RWPE2 (cell line): Measurements from ENCODE around the gene PITPNC1.
"Not testable (repeated sequence)": the region's sequence is repeated elsewhere in the genome, so short reads cannot be mapped to it uniquely, and the experiment has no call there.

Experiments
- ATAC-seq: fragments of 200-7000 bp; cut with Tn5 transposase; 3 replicates; pipeline ENCODE4 v1.9.1; 2021; ENCODE audit warnings: low read depth
- DNase-seq: peaks from one replicate; pipeline ENCODE4 v3.0.0-alpha.2; 2020; ENCODE audit warnings: low spot score
- H3K27ac ChIP-seq: fragments of 450-650 bp; 2 replicates; pipeline ENCODE4 v1.5.1; 2017; ENCODE audit warnings: mild to moderate bottlenecking; ENCODE audit not compliant: poor library complexity, severe bottlenecking
- H3K27me3 ChIP-seq: fragments of 250-450 bp; sonication (Bioruptor Pico); 2 replicates; pipeline ENCODE4 v1.5.1; 2021; ENCODE audit warnings: mild to moderate bottlenecking, moderate library complexity; ENCODE audit not compliant: insufficient read depth, poor library complexity, severe bottlenecking
- H3K36me3 ChIP-seq: fragments of 250-450 bp; sonication (Bioruptor Pico); 2 replicates; pipeline ENCODE4 v1.5.1; 2020; ENCODE audit warnings: low read depth, mild to moderate bottlenecking, moderate library complexity
- H3K4me1 ChIP-seq: fragments of 250-450 bp; sonication (Bioruptor Pico); 2 replicates; pipeline ENCODE4 v1.5.1; 2021; ENCODE audit warnings: mild to moderate bottlenecking, moderate library complexity; ENCODE audit not compliant: insufficient read depth, poor library complexity, severe bottlenecking
- H3K4me3 ChIP-seq: fragments of 250-450 bp; sonication (Bioruptor Pico); 2 replicates; pipeline ENCODE4 v1.5.1; 2021; ENCODE audit warnings: mild to moderate bottlenecking, moderate library complexity; ENCODE audit not compliant: severe bottlenecking
- H3K9me3 ChIP-seq: fragments of 250-450 bp; sonication (Bioruptor Pico); 2 replicates; pipeline ENCODE4 v1.5.1; 2021; ENCODE audit warnings: mild to moderate bottlenecking, moderate library complexity; ENCODE audit not compliant: severe bottlenecking
- CTCF ChIP-seq: fragments of 450-650 bp; IDR thresholded peaks from one replicate; pipeline ENCODE4 v1.5.1; 2017; ENCODE audit warnings: mild to moderate bottlenecking, moderate library complexity; ENCODE audit not compliant: poor library complexity, severe bottlenecking

PITPNC1 gene

GRCh38 chr17:67376737-67377487, at the start of gene PITPNC1:
Gene PITPNC1 (plus strand): TSS chr17:67377281.
- H3K27me3 ChIP-seq = no peaks in the 10 kb centered on the region
- H3K9me3 ChIP-seq = no peaks in the 10 kb centered on the region
- TF ChIP-seq CTCF = no peak
- peak within 1 kb of the TSS; percentile 60 for H3K4me3 ChIP-seq
- DNase-seq (peak; percentile 87), ATAC-seq (peak; percentile 72)
- H3K27ac ChIP-seq = peak within 1 kb of the TSS; percentile 82
- peaks cover 12% of the 10 kb centered on the region for H3K36me3 ChIP-seq
- peaks cover 12% of the 10 kb centered on the region for H3K4me1 ChIP-seq

GRCh38 chr17:67328026-67328425, 49.1 kb upstream of the PITPNC1 start:
- no peak for ATAC-seq
- no peak for DNase-seq
- H3K4me1 ChIP-seq = no peaks in the 10 kb centered on the region
- TF ChIP-seq CTCF = no peak
- no peak overlapping the region for H3K4me3 ChIP-seq
- no peaks in the 10 kb centered on the region for H3K9me3 ChIP-seq
- H3K27me3 ChIP-seq = no peaks in the 10 kb centered on the region
- H3K27ac ChIP-seq = no peak overlapping the region
- no peaks in the 10 kb centered on the region for H3K36me3 ChIP-seq

GRCh38 chr17:67331381-67332161, 45.5 kb upstream of the PITPNC1 start:
- not testable (repeated sequence) for ATAC-seq, H3K36me3 ChIP-seq, H3K4me1 ChIP-seq, DNase-seq, H3K27ac ChIP-seq, H3K9me3 ChIP-seq, H3K4me3 ChIP-seq, H3K27me3 ChIP-seq

GRCh38 chr17:67332162-67332508, 44.9 kb upstream of the PITPNC1 start:
- not testable (repeated sequence) for H3K4me1 ChIP-seq, H3K9me3 ChIP-seq, ATAC-seq, H3K36me3 ChIP-seq, DNase-seq, H3K4me3 ChIP-seq, H3K27ac ChIP-seq, H3K27me3 ChIP-seq

GRCh38 chr17:67335245-67335835, 41.7 kb upstream of the PITPNC1 start:
- no peak overlapping the region for H3K27ac ChIP-seq
- ATAC-seq = no peak

More at GRCh38 chr17:67335245-67335835, 41.7 kb upstream of the PITPNC1 start:
- no peak overlapping the region for H3K4me3 ChIP-seq
- H3K36me3 ChIP-seq = peaks cover 18% of the 10 kb centered on the region
- H3K9me3 ChIP-seq = no peaks in the 10 kb centered on the region
- DNase-seq = no peak
- TF ChIP-seq CTCF = no peak
- H3K4me1 ChIP-seq = peaks cover 13% of the 10 kb centered on the region
- H3K27me3 ChIP-seq = no peaks in the 10 kb centered on the region
